ENCODE measurements around the gene ODC1.

ODC1 gene

DNA sequence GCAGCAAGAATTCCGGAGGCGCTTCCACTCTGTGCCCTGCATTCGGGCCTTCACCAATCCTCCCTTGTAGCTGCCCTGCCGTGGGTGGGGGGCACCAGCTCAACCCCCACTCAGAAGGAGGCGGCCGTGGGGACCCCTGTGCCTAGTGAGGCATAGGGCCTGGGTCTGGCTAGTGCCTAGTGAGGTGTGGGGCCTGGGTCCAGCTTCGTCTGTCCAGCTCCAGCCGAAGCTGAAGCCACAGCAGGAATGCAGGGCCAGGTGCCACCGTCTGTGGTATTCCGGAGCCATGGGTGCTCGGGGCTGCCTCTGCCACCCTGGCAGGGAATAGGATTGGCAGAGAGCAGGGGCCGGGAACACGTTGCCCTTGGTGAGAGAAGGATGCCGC lies 12.3 kb downstream of the ODC1 start:
- TF ChIP-seq, protein P1, sequence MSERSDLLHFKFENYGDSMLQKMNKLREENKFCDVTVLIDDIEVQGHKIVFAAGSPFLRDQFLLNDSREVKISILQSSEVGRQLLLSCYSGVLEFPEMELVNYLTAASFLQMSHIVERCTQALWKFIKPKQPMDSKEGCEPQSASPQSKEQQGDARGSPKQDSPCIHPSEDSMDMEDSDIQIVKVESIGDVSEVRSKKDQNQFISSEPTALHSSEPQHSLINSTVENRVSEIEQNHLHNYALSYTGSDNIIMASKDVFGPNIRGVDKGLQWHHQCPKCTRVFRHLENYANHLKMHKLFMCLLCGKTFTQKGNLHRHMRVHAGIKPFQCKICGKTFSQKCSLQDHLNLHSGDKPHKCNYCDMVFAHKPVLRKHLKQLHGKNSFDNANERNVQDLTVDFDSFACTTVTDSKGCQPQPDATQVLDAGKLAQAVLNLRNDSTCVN (tag by site-specific recombination; optimal IDR thresholded peaks at IDR 0.05), result no peak
- TF ChIP-seq, protein P2, sequence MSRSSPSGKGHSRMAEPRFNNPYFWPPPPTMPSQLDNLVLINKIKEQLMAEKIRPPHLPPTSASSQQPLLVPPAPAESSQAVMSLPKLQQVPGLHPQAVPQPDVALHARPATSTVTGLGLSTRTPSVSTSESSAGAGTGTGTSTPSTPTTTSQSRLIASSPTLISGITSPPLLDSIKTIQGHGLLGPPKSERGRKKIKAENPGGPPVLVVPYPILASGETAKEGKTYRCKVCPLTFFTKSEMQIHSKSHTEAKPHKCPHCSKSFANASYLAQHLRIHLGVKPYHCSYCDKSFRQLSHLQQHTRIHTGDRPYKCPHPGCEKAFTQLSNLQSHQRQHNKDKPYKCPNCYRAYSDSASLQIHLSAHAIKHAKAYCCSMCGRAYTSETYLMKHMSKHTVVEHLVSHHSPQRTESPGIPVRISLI (tag by site-specific recombination; IDR thresholded peaks at IDR 0.05), result no peak
- TF ChIP-seq ZBTB48 (tag by site-specific recombination; IDR thresholded peaks at IDR 0.05) (no peak), GLI2 (tag by site-specific recombination; IDR thresholded peaks at IDR 0.05; ENCODE audit: borderline replicate concordance, low read depth) (no peak), ZNF324 (tag by site-specific recombination; IDR thresholded peaks at IDR 0.05) (no peak), ZFP37 (tag by site-specific recombination; IDR thresholded peaks at IDR 0.05) (no peak), ZNF292 (tag by site-specific recombination; IDR thresholded peaks at IDR 0.05; ENCODE audit: borderline replicate concordance, low read depth) (no peak), ZNF670 (tag by site-specific recombination; IDR thresholded peaks at IDR 0.05; ENCODE audit: low read depth) (no peak), PRDM1 (tag by site-specific recombination; IDR thresholded peaks at IDR 0.05) (no peak), ZNF391 (tag by site-specific recombination; IDR thresholded peaks at IDR 0.05; ENCODE audit: borderline replicate concordance, low read depth) (no peak), ZNF785 (tag by site-specific recombination; IDR thresholded peaks at IDR 0.05) (no peak), FEZF1 (tag by site-specific recombination; IDR thresholded peaks at IDR 0.05) (no peak), ZNF837 (tag by site-specific recombination; IDR thresholded peaks at IDR 0.05) (no peak), ZNF561 (tag by site-specific recombination; IDR thresholded peaks at IDR 0.05; ENCODE audit: borderline replicate concordance) (no peak), ZIC2 (tag by site-specific recombination; IDR thresholded peaks at IDR 0.05) (no peak), GLI4 (tag by site-specific recombination; IDR thresholded peaks at IDR 0.05) (no peak)
- TF ChIP-seq, protein P3, sequence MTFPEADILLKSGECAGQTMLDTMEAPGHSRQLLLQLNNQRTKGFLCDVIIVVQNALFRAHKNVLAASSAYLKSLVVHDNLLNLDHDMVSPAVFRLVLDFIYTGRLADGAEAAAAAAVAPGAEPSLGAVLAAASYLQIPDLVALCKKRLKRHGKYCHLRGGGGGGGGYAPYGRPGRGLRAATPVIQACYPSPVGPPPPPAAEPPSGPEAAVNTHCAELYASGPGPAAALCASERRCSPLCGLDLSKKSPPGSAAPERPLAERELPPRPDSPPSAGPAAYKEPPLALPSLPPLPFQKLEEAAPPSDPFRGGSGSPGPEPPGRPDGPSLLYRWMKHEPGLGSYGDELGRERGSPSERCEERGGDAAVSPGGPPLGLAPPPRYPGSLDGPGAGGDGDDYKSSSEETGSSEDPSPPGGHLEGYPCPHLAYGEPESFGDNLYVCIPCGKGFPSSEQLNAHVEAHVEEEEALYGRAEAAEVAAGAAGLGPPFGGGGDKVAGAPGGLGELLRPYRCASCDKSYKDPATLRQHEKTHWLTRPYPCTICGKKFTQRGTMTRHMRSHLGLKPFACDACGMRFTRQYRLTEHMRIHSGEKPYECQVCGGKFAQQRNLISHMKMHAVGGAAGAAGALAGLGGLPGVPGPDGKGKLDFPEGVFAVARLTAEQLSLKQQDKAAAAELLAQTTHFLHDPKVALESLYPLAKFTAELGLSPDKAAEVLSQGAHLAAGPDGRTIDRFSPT (tag by site-specific recombination; IDR thresholded peaks at IDR 0.05), result no peak
- TF ChIP-seq, protein P4, sequence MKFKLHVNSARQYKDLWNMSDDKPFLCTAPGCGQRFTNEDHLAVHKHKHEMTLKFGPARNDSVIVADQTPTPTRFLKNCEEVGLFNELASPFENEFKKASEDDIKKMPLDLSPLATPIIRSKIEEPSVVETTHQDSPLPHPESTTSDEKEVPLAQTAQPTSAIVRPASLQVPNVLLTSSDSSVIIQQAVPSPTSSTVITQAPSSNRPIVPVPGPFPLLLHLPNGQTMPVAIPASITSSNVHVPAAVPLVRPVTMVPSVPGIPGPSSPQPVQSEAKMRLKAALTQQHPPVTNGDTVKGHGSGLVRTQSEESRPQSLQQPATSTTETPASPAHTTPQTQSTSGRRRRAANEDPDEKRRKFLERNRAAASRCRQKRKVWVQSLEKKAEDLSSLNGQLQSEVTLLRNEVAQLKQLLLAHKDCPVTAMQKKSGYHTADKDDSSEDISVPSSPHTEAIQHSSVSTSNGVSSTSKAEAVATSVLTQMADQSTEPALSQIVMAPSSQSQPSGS (tag by site-specific recombination; IDR thresholded peaks at IDR 0.05; ENCODE audit: low read depth), result no peak
- TF ChIP-seq, protein P5, sequence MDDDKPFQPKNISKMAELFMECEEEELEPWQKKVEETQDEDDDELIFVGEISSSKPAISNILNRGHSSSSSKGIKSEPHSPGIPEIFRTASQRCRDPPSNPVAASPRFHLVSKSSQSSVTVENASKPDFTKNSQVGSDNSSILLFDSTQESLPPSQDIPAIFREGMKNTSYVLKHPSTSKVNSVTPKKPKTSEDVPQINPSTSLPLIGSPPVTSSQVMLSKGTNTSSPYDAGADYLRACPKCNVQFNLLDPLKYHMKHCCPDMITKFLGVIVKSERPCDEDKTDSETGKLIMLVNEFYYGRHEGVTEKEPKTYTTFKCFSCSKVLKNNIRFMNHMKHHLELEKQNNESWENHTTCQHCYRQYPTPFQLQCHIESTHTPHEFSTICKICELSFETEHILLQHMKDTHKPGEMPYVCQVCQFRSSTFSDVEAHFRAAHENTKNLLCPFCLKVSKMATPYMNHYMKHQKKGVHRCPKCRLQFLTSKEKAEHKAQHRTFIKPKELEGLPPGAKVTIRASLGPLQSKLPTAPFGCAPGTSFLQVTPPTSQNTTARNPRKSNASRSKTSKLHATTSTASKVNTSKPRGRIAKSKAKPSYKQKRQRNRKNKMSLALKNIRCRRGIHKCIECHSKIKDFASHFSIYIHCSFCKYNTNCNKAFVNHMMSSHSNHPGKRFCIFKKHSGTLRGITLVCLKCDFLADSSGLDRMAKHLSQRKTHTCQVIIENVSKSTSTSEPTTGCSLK (tag by site-specific recombination; IDR thresholded peaks at IDR 0.05), result no peak
- TF ChIP-seq, protein P6, sequence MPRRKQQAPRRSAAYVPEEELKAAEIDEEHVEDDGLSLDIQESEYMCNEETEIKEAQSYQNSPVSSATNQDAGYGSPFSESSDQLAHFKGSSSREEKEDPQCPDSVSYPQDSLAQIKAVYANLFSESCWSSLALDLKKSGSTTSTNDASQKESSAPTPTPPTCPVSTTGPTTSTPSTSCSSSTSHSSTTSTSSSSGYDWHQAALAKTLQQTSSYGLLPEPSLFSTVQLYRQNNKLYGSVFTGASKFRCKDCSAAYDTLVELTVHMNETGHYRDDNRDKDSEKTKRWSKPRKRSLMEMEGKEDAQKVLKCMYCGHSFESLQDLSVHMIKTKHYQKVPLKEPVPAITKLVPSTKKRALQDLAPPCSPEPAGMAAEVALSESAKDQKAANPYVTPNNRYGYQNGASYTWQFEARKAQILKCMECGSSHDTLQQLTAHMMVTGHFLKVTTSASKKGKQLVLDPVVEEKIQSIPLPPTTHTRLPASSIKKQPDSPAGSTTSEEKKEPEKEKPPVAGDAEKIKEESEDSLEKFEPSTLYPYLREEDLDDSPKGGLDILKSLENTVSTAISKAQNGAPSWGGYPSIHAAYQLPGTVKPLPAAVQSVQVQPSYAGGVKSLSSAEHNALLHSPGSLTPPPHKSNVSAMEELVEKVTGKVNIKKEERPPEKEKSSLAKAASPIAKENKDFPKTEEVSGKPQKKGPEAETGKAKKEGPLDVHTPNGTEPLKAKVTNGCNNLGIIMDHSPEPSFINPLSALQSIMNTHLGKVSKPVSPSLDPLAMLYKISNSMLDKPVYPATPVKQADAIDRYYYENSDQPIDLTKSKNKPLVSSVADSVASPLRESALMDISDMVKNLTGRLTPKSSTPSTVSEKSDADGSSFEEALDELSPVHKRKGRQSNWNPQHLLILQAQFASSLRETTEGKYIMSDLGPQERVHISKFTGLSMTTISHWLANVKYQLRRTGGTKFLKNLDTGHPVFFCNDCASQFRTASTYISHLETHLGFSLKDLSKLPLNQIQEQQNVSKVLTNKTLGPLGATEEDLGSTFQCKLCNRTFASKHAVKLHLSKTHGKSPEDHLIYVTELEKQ (tag by site-specific recombination; IDR thresholded peaks at IDR 0.05; ENCODE audit: borderline replicate concordance), result no peak
- H3K36me3 ChIP-seq (ENCODE audit: control insufficient read depth in 2 of 2, insufficient read depth in 1 of 2, low read length in 2 of 2), result peaks cover 4 to 23% of the 10 kb centered on the region in 2 experiments
- CTCF ChIA-PET, result interaction anchor here (0.6 to 4.6 kb wide), 26 partner anchors 9 to 732 kb away, joined by 3 to 81 read pairs (median 6); partner anchors contain the start of genes CYS1, ODC1 and RRM2
- POLR2A ChIA-PET, result interaction anchor here (0.7 to 1.8 kb wide), 2 partner anchors 12 to 300 kb away, joined by 3 to 17 read pairs; partner anchors contain the start of gene ODC1
- H3K27ac ChIP-seq (ENCODE audit: extremely low read depth, low read depth, low read length), result no peak overlapping the region
- H3K9me3 ChIP-seq (ENCODE audit: control insufficient read depth, insufficient read depth, low read depth, low read length), result no peaks in the 10 kb centered on the region
- H3K4me3 ChIP-seq (ENCODE audit: low read depth, low read length), result no peak overlapping the region
- H3K4me1 ChIP-seq (ENCODE audit: control insufficient read depth, insufficient read depth, low read length), result no peaks in the 10 kb centered on the region
